ENCODE results near the gene ELK3.

The ELK3 gene

DNA sequence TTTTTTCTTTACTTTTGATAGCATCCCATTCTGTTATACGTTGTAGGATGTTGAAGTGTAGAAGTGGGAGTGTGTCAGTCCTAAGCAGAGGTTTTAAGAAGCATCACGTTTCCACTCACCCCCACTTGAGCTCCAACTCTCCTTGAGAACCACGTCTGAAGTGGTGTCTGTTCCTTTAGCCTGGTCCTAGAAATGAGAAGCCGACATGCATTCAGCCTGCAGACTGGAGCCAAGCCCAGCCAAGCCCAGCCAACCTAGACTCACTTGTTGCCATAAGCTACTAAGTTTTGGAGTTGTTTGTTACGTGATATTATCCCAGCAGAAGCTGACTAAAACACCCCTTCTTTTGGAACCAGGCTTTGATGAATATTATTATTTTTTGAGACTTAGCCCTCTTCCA lies 4.4 kb upstream of the ELK3 start:
- no peak for DNase-seq (ENCODE audit: low spot score)

DNA sequence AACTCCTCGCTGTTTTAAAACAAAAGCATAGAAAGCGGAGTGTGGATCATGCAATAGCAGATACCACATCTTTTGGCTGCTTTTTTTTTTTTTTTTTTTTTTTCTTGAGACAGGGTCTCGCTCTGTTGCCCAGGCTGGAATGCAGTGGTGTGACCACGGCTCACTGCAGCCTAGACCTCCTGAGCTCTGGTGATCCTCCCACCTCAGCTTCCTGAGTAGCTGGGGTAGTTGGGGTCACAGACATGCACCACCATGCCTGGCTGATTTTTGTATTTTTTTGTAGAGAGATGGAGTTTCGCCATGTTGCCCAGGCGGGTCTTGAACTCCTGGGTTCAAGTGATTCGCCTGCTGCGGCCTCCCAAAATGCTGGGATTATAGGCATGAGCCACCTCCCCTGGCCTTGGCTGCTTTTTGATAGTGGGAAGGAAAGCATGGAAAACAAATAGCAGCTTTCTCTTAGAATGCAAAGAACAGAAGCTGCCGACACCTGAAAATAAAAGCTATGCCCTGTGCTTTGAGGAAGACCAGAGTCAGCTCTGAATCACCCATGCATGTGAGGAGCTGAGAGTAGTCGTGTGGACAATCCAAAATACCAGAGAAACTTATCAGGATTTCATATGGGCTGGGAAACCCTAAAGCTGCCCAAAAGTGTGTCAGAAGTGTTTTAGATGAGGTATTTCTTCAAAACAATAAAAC lies 3.6 kb upstream of the ELK3 start:
- DNase-seq (ENCODE audit: low spot score) = no peak

- no peak for DNase-seq (ENCODE audit: low spot score)
These were observed 1.1 kb upstream of the ELK3 start for GRCh38 chr12:96192926-96193573.

- no peak for DNase-seq (ENCODE audit: low spot score)
These were observed 358 bp downstream of the ELK3 start for GRCh38 chr12:96194576-96194889.

DNA sequence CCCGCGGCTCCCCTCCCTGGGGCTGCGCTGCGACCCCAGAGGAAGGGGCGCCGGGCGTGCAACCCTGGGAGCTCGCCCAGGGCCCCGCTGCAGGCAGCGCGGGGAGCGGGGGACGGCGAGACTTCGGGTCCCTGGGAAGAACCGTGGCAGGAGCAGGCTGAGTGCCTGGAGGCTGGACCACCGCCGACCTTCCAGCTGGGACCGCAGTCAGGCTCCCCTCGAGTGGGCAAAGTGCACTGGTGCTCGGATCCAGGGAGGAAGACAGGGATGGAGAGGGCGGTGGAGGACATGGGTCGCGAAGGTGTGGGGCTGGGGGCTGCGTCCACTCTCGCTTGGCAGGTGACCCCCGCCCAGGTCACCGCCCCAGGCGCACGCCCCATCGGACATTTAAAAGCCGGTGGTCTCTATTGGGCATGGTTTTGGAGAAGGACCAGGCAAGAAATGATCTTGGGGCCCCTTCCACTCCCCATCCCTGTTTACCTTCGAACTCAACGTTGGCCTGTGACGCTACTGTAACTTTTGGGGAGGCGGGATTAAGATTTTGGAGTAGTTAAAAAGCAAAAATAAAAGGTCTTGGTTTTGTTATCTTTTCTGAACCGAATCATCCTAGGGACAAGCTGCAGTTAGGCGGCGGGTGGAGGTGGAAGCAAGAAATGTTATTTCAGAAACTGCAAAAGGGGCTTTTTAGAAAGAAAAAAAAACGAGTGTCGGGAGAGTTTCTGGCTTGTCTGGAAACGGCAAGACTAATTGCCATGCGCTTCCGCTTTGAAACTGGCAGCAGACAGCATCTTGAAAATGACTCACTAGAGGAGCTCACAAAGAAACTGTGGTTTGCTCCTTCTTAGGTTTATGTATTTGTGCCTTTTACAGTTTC lies 1.0 kb downstream of the ELK3 start:
- peak; percentile 75 for DNase-seq (ENCODE audit: low spot score)

GRCh38 chr12:96195845-96196451 lies 1.8 kb downstream of the ELK3 start:
- DNase-seq (ENCODE audit: low spot score) = peak; percentile 65

- DNase-seq (ENCODE audit: low spot score) = no peak
These were observed 2.6 kb downstream of the ELK3 start for GRCh38 chr12:96196781-96197180.

DNA sequence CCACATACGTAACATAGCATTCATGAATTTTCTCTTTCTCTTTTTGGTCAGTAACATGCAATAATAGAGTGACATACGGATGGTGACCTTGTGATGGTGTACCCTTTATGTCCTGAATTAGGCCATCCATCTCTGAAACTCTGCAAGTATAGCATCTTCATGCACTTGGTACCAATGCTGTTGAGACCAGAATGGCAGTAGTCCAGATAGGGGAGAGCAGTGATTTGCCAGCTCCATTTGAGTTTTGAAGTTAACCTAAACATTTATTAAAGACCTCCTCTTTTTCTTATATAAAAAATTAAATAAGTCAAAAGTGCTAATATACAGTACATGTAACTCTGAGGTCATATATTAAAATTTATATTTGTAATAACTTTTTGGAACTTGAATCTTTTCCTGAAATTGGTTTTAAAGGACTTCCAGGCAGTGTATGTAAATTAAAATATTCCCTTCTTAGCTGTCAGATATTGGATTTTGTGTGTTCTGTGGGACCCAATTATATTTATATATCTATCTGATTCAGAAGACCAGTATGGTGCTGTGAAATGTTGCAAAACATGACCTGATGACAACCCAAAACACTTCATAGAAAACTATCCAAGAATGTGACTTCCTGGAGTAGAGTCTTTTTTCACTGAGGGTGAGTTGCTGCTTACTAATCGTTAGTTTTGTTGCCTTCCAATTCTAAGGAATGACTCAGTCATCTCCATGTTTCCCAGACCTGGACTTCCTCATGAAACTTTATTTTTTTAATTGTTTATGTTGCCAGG lies 3.5 kb downstream of the ELK3 start:
- no peak for DNase-seq (ENCODE audit: low spot score)

DNA sequence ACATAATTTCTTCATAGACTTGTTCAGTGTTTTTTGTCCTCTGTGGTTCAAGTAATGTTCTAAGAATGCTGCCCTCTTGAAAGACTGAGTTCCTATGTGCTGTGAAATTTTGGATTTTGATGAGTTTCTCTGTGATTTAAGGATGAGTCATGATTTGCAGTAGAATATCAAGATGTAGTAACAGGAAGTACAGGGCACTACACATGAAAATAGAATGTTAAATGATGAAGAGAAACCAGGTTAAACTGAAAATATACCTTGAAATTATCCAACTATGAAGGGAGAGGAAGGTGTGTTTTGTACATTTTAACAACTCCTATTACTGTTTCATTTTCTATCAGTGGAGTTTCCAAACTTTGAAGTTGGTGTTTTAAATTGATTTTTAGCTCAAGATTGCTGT lies 4.8 kb downstream of the ELK3 start:
- no peak for DNase-seq (ENCODE audit: low spot score)

DNA sequence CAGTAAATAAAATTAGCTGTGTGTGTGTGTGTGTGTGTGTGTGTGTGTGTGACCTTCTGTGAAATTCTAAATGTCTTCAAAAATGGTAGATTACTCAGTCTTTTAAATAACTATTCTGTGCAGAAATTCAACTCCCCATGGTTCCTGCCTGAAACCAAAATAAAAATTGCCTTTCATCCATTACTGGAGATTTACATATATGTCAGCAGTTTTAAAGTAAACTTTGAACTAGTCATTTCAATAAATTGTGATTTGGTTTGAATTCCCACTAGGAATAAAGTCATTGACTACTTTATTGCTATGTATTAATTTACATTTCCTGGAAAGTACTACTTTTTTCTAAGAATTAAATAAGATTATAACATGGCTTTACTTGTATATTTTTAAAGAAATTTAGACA lies 5.3 kb downstream of the ELK3 start:
- no peak for DNase-seq (ENCODE audit: low spot score)

DNA sequence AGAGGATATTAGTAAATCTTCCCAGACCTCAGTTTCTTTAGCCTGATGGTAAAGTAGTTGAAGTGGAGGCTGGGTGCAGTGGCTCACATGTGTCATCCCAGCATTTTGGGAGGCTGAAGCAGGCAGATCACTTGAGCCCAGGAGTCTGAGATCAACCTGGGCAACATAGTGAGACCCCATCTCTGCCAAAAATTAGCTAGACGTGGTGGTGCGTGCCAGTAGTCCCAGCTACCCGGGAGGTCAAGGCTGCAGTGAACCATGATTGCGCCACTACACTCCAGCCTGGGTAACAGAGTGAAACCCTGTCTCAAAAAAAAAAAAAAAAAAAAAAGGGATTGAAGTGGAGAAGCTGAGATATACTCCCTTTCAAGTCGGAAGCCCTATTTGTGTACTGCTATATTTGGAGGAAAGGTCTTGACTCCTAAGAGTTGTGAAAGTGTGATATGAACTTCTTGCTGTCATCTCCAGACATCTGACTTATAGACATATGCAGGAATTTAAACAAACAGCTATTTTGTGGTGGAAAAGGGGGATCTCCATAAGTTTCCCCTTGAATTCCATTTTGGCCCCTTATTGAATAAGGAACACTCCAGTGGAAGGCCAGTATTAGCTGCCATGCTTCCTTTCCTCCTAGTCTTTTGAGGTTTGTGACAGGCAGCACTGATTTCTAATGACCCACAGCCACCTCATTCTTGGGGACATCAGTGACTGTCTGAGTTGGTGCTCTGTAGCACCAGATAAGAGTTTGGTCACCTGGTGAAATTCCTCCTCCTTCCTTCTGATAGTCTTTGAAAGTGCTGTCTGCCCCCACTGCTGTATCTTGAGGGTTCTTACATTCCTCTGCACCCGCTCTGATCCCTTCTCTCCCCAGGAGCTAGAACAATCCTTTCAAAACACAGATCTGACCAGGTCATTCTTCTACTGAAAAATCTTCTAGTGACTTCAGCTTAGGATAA lies 7.4 kb downstream of the ELK3 start:
- DNase-seq (ENCODE audit: low spot score) = no peak

DNA sequence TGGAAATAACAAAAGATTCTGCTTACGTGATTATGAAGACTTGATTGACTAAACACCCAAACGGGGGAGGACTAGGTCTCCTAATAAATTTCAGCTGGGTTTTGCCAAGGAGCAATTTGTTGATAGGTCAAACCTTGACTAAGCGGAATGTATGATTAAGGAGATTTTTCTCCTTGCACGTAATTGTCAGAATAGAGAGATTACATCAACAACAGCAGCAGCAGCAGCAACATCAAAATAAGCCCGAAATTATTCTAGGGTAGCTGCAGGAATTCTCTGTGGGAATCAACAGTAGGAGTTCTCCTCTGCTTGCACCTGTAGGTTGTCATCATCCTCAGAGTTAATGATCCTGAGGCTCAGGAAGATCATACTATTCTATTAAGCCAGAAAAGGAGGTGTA lies 10.2 kb downstream of the ELK3 start:
- no peak for DNase-seq (ENCODE audit: low spot score)

- no peak for DNase-seq (ENCODE audit: low spot score)
These were observed 11.7 kb downstream of the ELK3 start for GRCh38 chr12:96205908-96206307.

GRCh38 chr12:96206936-96207662 lies 12.9 kb downstream of the ELK3 start:
- no peak for DNase-seq (ENCODE audit: low spot score)

- DNase-seq (ENCODE audit: low spot score) = no peak
These were observed 14.2 kb downstream of the ELK3 start for GRCh38 chr12:96208346-96208745.

- DNase-seq (ENCODE audit: low spot score) = peak; percentile 51
These were observed 14.8 kb downstream of the ELK3 start for GRCh38 chr12:96208801-96209549.

DNA sequence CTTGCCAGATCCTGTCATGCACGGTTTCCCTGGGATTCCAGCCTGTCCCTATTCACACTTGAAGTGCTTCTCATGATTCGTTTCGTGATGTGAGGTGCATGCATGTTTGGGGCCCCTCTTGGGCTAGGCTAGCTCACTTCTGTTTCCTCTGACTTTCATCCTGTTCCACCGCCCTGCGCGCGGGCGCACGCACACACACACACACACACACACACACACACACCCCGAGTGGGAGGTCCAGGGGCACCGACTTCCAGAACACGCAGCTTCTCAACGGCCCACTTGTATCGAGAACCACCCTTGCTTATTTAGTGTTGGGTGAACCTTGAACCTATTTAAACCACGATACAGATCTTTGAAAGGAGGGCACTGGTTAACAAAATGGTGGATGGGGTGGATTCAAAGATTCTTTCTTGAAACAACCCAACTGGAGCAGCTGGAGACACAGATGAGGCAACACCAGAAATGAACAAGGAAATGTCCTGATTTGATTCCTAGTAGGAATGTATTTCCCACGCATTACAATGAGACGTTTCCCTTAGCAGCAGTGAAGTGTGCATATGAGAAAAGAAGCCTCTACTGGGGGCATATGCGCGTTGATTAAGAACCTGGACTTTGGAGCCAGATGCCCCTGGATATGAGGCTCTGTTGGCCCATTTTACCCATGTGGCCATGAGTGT lies 16.3 kb downstream of the ELK3 start:
- DNase-seq (ENCODE audit: low spot score) = no peak

DNA sequence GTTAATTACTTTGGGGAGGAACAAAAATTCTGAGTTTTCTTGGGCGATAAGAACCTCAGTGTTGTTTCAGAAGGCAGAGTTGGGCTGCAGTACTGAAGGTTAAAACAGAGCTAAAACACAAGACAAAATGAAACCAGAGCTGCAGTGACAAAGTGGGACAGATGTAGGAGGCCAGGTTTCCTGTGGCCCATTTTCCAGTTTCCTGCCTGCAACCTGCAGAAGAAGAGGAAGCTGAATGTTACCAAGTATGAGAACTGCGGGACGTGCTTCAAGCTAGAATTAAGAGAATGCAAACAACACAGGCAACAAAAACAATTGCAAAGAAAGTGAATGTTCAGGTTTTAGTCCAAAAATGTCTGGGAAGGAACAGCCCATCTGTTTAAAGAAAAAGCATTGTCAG lies 17.8 kb downstream of the ELK3 start:
- peak; percentile 72 for DNase-seq (ENCODE audit: low spot score)
